ENCODE data around the gene ALG9. TPM values are rescaled to one million over a fixed set of nuclear protein-coding genes. Genes with fewer than 3 reads are reported as not detected.

Gene ALG9
- total RNA-seq, 1 experiment from 2014 or later: 71.4 TPM

- DNase-seq (ENCODE audit: low spot score): peak; percentile 45
- in situ Hi-C loops (cut with HindIII; ENCODE audit: low sequenced_read_pairs): no loop called here
Observed at GRCh38 chr11:111748035-111748804, 123.2 kb downstream of the ALG9 start.

- DNase-seq (ENCODE audit: low spot score): no peak
- in situ Hi-C loops (cut with HindIII; ENCODE audit: low sequenced_read_pairs): no loop called here
Observed at GRCh38 chr11:111745719-111746504, 125.5 kb downstream of the ALG9 start.

- in situ Hi-C loops (cut with HindIII; ENCODE audit: low sequenced_read_pairs): no loop called here
- no peak for DNase-seq (ENCODE audit: low spot score)
Observed at GRCh38 chr11:111743700-111744099, 127.7 kb downstream of the ALG9 start.

GRCh38 chr11:111741751-111742150, 129.6 kb downstream of the ALG9 start:
- in situ Hi-C loops (cut with HindIII; ENCODE audit: low sequenced_read_pairs): no loop called here
- no peak for DNase-seq (ENCODE audit: low spot score)

GRCh38 chr11:111739299-111739698, 132.1 kb downstream of the ALG9 start:
- in situ Hi-C loops (cut with HindIII; ENCODE audit: low sequenced_read_pairs): no loop called here
- no peak for DNase-seq (ENCODE audit: low spot score)

- in situ Hi-C loops (cut with HindIII; ENCODE audit: low sequenced_read_pairs): no loop called here
- DNase-seq (ENCODE audit: low spot score): peak; percentile 46
Observed at GRCh38 chr11:111737444-111738210, 133.8 kb downstream of the ALG9 start.

GRCh38 chr11:111736621-111737443, 134.5 kb downstream of the ALG9 start:
- in situ Hi-C loops (cut with HindIII; ENCODE audit: low sequenced_read_pairs): no loop called here

More at GRCh38 chr11:111736621-111737443, 134.5 kb downstream of the ALG9 start:
- peak; percentile 66 for DNase-seq (ENCODE audit: low spot score)

Other genes with a start within 250 kb of the ALG9 start
- 115 and 118 TPM in 2 replicates for gene PPP2R1B, start 105.2 kb downstream of the ALG9 start, total RNA-seq (2014; rRNA removed; shearing (Covaris generic))
- gene FDXACB1, start 7.6 kb upstream of the ALG9 start, total RNA-seq (2014; rRNA removed; shearing (Covaris generic)): 0.68 and 3.0 TPM in 2 replicates
- 41.0 and 66.8 TPM in 2 replicates for gene CFAP68, start 8.0 kb upstream of the ALG9 start, total RNA-seq (2014; rRNA removed; shearing (Covaris generic))
- 153 and 175 TPM in 2 replicates for gene CRYAB, start 40.2 kb upstream of the ALG9 start, total RNA-seq (2014; rRNA removed; shearing (Covaris generic))
- 11.7 and 30.6 TPM in 2 replicates for gene HSPB2, start 41.2 kb upstream of the ALG9 start, total RNA-seq (2014; rRNA removed; shearing (Covaris generic))
- gene C11orf52, start 47.3 kb upstream of the ALG9 start, total RNA-seq (2014; rRNA removed; shearing (Covaris generic)): 11.8 and 26.1 TPM in 2 replicates
- gene DIXDC1, start 65.8 kb upstream of the ALG9 start, total RNA-seq (2014; rRNA removed; shearing (Covaris generic)): 64.4 and 67.8 TPM in 2 replicates
- 70.0 and 71.5 TPM in 2 replicates for gene DLAT, start 153.8 kb upstream of the ALG9 start, total RNA-seq (2014; rRNA removed; shearing (Covaris generic))
- gene PIH1D2, start 202.4 kb upstream of the ALG9 start, total RNA-seq (2014; rRNA removed; shearing (Covaris generic)): 2.6 and 4.4 TPM in 2 replicates
- 39.3 and 43.6 TPM in 2 replicates for gene NKAPD1, start 202.7 kb upstream of the ALG9 start, total RNA-seq (2014; rRNA removed; shearing (Covaris generic))
- gene TIMM8B, start 215.2 kb upstream of the ALG9 start, total RNA-seq (2014; rRNA removed; shearing (Covaris generic)): 131 and 181 TPM in 2 replicates
- gene SDHD, start 215.3 kb upstream of the ALG9 start, total RNA-seq (2014; rRNA removed; shearing (Covaris generic)): 206 and 219 TPM in 2 replicates